T follicular helper cell (primary cell): ENCODE results near the gene DHRS3.
"Not testable (repeated sequence)": the region's sequence is repeated elsewhere in the genome, so short reads cannot be mapped to it uniquely, and the experiment has no call there.

Source experiments
- DNase-seq: peaks from one replicate; pipeline ENCODE4 v3.0.0-alpha.2; 2020; ENCODE audit warnings: low read depth

Gene DHRS3

DNA sequence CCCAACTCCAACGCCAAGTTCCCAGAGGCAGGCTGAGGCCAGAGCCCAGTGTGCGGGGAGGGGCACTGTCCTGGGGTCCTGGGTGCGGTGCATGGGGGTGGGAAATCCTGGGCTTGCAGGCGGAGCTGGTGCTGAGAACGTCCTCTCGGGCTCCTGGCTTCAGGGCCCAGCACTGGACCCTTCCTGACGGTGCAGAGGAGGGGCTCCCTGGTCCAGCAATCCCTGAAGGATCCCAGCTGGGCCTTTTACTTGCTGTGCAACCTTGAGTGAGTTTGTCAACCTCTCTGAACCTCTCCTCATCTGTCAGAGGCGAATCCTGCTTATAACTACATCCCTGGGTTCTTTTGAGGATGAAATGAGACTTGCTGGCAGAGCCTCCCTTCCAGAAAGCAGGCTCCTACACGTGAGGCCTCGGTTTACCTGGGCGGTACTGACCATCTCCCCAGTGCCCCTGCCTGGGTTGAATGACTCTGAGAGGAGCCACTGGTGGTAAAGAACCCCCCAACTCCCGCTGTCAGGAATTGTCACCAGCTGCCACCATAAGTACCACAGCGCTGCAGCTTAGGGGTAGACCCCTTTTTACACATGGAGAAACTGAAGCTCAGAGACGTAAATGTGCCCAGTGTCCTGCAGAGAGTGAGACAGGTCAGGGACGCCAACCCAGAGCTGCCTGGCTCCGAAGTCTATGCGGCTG lies 77.3 kb downstream of the DHRS3 start:
- DNase-seq: no peak

DNA sequence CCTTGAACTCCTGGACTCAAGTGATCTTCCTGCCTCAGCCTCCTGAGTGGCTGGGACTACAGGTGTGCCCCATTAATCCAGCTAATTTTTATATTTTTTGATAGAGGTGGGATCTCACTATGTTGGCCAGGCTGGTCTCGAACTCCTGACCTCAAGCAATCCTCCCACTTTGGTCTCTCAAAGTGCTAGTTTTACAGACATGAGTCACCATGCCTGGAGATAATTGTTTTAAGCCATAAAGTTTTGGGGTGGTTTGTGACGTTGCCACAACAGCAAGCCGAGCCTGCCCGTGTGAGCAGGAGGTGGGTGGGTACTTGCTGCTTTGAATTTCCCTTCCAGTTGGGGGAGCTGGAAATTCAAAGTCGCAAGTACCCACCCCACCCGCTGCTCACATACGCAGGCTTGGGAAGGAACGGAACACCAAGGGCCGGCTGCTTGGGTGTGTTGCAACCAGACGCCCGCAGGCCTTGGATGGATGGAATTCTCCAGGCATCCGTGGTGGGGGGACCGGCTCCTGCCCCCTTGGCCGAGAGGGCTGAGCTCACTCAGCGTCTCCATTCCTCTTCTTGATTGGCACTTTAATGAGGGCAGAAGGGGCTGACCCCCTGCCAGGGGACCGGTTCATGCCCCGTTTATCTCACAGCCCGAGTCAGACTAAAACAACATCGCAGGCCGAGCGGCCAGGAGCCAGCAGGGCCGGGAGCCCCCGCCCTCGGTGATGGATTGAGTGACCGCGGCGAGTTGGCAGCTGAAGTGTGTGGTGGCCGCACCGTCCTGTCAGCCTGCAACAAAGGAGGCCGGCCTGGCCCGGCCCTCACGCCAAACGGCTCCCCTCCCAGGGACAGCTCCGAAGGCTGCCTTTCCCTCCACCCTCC lies 78.1 kb downstream of the DHRS3 start:
- no peak for DNase-seq

DNA sequence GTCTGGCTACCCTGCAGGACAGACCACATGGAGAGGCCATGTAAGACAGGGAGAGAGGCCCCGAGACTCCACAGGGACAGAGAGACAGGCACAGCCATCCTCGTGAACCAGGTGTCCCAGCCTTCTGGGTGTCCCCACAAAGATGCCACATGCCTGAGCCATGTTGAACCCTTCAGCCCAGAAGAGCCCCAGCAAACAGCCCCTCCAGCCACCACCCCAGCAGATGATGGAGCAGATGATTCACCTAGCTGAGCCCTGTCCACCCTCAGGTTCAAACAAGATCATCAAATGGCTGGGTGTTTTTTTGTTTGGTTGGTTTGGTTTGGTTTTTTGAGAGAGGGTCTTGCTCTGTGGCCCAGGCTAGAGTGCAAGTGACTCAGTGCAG lies 78.7 kb downstream of the DHRS3 start:
- no peak for DNase-seq

DNA sequence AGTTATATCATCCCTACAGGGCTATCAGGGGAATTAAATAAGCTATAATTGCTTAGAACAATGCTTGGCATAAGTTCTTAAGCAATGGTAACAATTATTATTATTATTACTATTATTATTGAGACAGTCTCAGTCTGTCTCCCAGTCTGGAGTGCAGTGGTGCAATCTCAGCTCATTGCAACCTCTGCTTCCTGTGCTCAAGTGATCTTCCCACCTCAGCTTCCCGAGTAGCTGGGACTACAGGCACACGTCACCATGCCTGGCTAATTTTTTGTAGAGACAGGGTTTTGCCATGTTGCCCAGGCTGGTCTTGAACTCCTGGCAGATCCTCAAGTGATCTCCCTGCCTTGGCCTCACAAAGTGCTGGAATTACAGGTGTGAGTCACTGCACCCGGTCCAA lies 79.5 kb downstream of the DHRS3 start:
- DNase-seq: not testable (repeated sequence)

DNA sequence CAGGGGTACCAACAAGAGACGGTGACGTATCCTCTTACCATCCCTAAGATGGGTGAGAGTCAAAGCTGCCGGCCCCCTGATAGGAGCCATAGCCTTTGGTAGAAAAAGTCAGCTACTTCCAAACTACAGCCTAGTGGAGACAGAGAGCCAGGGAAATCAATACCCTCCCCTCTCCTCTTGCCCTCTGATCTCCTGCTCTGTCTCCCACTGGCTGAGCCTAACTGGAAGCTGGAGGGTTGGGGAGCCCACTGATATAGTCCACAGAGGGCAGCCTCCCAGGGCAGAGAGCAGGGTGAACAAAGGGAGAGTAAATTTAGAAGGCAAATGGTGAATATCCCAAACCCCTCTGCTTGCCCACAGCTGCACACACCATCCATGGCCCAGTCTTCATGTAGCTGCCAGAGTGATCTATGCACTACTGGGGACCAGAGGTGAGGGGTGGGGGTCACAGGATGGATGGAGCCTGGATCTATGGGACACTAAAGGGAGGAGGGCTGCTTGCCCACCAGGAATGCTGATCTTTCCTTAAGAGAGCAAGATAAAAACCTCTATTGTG lies 80.0 kb downstream of the DHRS3 start:
- no peak for DNase-seq

DNA sequence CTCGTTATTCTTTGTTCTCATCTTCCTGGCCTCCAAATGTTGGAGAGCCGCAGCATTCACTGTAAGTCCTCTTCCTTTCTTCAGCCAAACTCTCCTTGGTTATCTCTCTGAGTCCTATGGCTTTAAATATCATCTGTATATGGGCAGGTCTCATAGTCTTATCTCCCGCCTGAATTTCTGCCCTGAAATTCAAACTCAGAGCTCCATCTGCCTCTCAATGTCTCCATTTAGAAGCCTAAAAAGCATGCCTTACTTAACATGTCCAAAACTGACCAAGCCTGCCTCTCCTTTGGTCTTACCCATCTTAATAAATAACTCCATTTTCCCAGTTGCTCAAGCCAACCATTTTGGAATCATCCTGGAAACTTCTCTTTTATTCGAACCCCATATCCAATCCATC lies 80.7 kb downstream of the DHRS3 start:
- no peak for DNase-seq

DNA sequence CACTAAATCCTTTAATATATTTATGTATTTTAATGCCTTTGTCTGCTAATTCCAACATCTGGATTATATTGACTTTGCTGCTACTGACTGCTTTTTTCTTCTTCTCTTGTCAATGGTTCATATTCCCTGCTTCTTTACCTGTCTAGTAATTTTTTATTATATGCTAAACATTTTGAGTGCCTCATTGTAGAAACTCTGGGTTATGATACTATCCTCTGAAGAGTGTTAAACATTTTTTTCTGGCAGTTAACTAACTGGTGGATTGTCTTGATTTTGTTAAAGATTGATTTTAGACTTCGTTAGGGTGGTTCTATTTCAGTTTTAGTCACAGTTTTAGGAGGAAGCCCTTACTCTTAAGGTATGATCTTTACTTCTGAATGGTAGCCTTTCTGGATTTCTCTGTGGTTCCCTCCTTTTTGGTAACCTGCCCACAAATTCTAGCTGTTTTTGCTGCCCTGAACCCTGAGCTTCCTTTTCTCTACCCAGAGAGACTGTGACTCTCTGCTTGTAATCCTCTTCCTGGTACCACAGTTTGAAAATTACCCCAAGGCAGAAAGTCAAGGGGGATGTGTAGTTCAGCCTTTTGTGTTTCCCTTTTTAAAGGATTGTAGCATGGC lies 81.9 kb downstream of the DHRS3 start:
- no peak for DNase-seq

DNA sequence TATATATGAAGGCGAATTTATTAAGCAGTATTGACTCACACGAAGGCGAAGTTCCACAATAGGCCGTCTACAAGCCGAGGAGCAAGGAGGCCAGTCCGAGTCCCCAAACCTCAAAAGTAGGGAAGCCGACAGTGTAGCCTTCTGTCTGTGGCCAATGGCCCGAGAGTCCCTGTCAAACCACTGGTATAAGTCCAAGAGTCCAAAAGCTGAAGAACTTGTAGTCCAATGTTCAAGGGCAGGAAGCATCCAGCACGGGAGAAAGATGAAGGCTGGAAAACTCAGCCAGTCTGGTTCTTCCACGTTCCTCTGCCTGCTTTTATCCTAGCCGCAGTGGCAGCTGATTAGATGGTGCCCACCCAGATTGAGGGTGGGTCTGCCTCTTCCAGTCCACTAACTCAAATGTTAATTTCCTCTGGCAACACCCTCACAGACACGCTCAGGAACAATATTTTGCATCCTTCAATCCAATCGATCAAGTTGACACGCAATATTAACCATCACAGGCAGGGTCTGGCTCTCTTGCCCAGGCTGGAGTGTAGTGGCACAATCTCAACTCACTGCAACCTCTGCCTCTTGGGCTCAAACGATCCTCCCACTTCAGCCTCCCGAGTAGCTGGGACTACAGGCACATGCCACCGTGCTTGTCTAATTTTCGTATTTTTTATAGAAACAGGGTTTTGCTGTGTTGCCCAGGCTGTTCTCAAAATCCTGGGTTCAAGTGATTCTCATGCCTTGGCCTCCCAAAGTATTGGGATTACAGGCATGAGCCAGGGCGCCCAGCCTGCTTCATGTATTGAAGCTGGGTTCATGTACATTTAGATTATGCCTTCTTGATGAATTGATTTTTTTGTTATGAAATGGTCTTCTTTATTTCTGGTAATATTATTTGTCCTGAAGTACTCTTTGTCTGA lies 85.3 kb downstream of the DHRS3 start:
- no peak for DNase-seq

DNA sequence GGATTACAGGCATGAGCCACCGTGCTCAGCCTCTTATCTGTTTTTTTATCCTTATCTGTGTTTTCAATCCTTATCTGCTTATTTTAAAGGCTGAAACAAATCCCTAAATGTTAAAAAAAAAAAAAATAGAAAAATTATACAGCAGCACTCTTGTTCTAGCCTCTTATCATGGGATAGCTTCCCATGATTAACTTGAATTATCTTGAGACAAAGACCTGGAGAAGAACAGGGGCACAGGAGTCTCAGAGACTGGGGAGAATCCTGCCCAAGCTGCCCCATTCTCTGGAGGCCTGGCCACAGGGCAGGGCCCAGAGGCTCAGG lies 86.9 kb downstream of the DHRS3 start:
- no peak for DNase-seq

DNA sequence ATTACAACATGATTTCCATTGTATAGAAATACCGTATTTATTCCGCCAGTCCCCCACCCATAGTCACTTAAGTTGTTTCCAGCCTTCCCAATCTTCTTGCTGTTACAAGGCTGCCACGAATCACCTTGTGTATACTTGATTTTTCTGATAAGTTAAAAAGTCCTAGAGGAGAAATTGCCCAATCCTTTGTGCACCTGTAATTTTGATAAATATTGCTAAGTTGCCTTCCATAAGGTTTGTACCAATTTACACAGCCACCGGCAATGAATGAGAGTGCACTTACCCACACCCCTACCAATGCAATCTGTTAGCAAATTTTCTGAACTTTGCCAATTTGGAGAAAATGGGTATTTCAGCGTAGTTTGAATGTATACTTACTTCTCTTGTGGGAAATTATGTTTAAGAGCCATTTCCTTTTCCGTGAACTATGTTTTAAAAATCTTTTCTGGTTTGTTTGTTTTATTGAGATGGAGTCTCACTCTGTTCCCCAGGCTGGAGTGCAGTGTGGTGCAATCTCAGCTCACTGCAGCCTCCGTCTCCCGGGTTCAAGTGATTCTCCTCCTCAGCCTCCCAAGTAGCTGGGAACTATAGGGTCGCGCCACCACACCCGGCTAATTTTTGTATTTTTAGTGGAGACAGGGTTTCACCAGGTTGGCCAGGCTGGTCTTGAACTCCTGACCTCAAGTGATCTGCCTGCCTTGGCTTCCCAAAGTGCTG lies 87.4 kb downstream of the DHRS3 start:
- no peak for DNase-seq

DNA sequence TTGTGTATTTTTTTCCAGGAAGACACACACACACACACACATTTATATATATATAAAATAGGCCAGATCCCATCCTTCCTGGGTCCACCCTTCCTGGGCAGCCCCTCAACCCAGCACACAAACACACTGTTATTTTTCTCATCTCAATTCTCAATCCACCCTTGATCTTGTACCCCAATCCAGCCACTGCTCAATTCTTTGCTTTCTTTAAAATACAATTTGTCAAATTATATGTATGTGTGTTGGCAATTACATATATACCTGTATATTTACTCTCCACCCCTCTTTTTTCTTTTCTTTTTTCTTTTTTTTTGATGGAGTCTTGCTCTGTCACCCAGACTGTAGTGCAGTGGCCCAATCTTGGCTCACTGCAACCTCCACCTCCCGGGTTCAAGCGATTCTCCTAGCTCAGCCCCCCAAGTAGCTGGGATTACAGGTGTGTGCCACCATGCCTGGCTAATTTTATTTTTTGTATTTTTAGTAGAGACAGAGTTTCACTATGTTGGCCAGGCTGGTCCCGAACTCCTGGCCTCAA lies 88.3 kb downstream of the DHRS3 start:
- DNase-seq: no peak

DNA sequence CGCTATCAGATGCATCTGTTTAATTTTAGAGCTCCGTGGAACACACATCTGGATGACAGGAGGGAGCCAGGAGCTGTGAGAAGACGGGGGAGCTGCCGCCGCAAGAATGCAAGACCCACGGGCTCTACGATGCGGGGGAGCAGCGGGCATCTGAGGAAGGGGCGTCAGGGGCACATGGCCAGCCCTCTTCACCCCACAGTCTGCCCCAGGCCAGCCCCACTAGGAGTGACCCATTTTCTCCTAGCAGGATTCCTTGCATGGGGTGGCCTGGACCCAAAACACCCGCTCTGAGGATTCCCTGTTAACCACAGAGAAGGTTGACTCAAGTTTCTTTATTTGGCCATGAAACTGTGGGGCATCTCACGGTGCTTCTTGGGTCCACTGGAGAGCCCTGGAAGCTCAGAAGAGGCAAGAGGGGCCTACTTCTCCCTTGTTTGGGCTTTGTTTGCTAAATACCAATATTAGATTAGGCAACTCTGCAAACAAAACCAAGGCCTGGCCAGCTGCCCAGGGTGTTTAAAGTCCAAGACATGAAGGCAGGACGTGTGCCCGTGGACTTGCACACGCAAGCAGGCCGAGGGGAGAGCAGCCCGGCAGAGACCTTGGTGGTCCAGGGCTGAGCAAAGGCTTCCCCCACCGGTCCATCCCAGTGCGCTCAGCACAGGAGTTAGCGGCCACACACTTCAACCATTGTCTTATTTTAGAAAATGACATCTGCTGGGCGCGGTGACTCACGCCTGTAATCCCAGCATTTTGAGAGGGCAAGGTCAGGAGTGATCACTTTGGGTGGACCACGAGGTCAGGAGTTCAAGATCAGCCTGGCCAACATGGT lies 89.8 kb downstream of the DHRS3 start:
- no peak for DNase-seq

DNA sequence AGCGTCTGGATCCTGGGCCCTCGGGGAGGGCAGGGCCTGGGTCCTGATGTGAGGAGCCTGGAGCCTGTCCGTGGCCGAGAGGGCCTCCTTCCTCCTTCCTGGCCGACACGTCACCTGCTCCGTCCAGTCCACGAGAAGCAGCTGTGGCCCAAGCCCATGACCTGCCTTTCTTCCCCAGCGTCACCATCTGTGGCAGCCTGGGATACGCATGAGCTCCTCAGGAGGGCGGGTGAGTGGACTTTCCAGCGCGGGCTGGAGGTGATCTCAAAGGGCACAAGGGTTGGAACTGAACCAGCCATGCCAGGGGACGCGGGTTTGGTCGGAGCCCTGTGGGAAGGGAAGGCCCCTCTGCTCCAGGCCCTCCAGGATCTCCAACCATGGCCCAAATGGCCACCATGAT lies 90.4 kb downstream of the DHRS3 start:
- no peak for DNase-seq

DNA sequence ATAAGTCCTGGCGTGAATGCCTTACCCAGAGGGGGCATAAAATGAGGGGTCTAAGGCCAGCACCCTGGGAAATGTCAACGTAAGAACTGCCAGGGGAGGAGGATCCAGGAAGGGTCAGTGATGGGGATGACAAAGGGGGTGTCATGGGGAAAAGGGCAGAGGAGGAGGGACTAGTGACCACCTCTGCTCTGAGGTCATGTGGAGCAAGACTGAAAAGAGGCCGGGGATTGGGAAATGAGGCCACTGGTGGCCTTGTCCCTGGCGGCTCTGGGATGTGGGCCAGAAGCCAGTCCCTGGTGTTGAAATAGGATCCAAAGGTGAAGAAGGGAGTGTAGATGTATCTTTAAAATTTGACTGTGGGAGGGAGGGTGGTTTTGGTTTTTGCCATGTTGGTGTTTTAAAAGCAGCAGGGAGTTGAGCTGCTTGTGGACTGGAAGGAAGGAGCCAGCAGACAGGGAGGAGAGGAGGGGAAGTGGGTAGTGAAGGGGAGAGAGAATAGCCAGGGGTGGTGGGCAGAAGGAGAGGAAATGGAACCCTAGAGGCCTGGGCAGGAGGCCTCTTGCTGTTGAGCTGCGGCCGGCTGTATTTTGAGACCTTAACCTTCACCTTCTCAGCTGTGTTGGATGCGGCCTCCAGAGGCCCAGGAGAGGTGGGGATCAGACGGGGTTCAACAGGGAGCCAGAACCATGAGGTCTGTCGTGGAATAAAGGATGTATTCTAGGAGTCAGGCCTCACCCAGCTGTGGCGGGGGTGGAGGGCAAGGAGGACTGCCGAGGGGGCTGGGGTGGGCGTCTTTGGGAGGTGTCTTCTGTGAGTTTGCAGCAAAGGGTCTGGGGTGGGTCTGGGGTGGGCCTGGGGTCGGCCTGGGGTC lies 92.5 kb downstream of the DHRS3 start:
- no peak for DNase-seq

DNA sequence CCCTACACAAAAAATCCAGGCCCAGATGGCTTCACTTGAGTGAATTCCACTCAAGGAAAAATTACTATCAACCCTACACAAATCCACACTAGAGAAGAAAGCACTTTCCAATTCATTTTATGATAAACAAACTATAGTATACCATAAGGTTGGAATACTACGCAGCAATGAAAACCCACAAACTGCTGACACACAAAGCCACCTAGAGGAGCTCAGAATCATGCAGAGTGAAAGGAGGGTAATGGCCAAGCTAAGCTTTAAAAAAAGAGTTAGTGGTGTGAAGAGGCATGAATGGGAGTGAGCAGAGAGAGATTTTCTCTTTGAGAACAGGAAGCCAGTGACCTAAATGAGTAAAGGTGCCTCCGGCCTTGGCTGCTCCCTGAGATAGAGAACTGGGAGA lies 93.7 kb downstream of the DHRS3 start:
- DNase-seq: no peak

DNA sequence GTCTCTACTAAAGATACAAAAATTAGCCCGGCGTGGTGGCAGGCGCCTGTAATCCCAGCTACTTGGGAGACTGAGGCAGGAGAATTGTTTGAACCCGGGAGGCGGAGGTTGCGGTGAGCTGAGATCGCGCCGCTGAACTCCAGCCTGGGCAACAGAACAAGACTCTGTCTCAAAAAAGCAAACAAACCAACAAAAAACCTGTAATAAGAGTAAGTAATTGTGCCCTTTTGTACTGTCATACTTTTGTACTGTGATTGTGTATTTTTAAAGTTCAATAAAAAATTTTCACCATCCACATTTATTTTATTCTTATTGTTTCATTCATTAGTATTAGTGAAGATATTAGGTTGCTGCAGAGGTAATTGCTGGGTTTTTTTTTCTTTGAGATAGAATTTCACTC lies 95.2 kb downstream of the DHRS3 start:
- not testable (repeated sequence) for DNase-seq

DNA sequence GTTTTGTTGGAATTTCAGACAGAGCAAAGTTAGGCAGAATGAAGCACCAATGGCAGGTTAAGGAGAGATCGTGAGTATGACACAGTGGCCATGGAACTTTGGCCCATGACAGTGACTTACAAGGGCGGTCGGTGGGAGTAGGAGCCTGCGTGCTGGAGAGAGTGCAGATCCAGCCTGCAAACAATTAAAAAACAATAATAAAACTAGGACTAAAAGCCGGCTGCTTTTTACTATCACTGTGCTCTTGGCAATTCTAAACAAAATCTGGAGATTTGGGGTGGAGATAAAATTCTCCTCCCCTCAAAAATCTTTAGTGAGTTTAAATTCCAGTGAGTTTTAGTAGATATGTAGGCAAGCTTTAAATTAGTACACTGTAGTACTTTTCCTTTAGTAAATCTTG lies 96.9 kb downstream of the DHRS3 start:
- DNase-seq: no peak

DNA sequence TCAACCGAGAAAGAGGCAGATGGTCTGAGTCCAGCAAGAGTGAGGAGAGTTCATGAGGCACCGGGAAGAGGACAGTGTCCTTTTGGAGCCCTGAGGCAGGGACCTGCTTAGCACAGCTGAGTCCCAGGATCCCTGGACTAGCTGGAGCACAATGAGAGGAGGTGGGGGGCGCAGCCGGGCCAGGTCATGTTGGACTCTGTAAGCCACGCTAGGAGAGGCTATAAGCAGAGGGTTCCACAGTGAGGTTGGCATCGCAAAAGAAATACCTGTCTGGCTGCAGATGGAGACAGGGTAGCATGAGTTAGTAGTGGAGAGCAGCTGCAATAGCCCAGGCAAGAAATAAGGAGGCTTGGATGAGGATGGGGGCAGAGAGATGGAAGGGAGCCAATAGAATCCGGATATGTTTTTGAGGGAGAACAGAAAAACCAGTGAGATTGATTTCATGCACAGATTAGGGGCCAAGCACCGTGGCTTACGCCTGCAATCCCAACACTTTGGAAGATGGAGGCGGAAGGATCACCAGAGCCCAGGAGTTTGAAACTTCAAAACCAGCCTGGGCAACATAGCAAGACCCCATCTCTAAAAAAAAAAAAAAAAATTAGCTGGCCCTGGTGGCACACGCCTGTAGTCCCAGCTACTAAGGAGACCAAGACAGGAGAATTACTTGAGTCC lies 98.2 kb downstream of the DHRS3 start:
- no peak for DNase-seq
